ENCODE data around the gene VTI1A. TPM values are rescaled to one million over a fixed set of nuclear protein-coding genes. Genes with fewer than 3 reads are reported as not detected.

VTI1A gene
- total and polyA plus RNA-seq, 2 of the 13 experiments (the other 11 are each of a cell fraction or from before 2014, with no cell fraction given) = 11.7 to 32.7 TPM

- peaks cover 4% of the 10 kb centered on the region for H3K4me1 ChIP-seq (ENCODE audit: insufficient read depth, low read length)
- 97% methylated on average over 14 of the region's 14 CpGs for WGBS (ENCODE audit: low lambda C conversion rate)
- H2AFZ ChIP-seq (ENCODE audit: low read length) = no peak overlapping the region
- FAIRE-seq = no peak
- intact Hi-C loops (cut with micrococcal nuclease; ENCODE audit: unreplicated experiment) = no loop called here
- H4K20me1 ChIP-seq (ENCODE audit: insufficient read depth, low read length) = no peaks in the 10 kb centered on the region
- no peak overlapping the region for H3K4me2 ChIP-seq (ENCODE audit: low read depth, low read length)
- H3K79me2 ChIP-seq (ENCODE audit: insufficient read depth, low read length) = no peaks in the 10 kb centered on the region
- H3K27me3 ChIP-seq (ENCODE audit: control insufficient read depth in 1 of 2, insufficient read depth in 2 of 2, low read length in 2 of 2) = no peaks in the 10 kb centered on the region
- no peaks in the 10 kb centered on the region for H3K36me3 ChIP-seq (replicated peaks in 1 of 2; ENCODE audit: control insufficient read depth in 1 of 2, insufficient read depth in 2 of 2, low read length in 2 of 2)
- ATAC-seq = no peak
- CTCF ChIA-PET (ENCODE audit: low intra/inter-chr PET ratio, low total read pairs) = no interaction called here
- no peak overlapping the region for H3K9ac ChIP-seq (ENCODE audit: insufficient read depth, low read depth, low read length)
- in situ Hi-C loops (cut with HindIII; ENCODE audit: extremely low pct_ligation_motif_present, low pct_unique_long_range_greater_than_20kb) = no loop called here
- no peaks in the 10 kb centered on the region for H3K9me3 ChIP-seq (ENCODE audit: low read length)
- H3K4me3 ChIP-seq (replicated peaks in 1 of 3; ENCODE audit: insufficient read depth in 1 of 3, low read depth in 2 of 3, low read length in 3 of 3) = no peak overlapping the region
- TF ChIP-seq EP300 (IDR thresholded peaks at IDR 0.05; ENCODE audit: low read depth in 2 of 2, low read length in 2 of 2) (no peak), EP300 (CRISPR knock-in tag; IDR thresholded peaks at IDR 0.05; ENCODE audit: borderline replicate concordance) (no peak), JDP2 (CRISPR knock-in tag; IDR thresholded peaks at IDR 0.05; ENCODE audit: borderline replicate concordance) (no peak), NR2F1 (CRISPR knock-in tag; IDR thresholded peaks at IDR 0.05) (no peak), NFRKB (IDR thresholded peaks at IDR 0.05) (no peak), GATAD1 (CRISPR knock-in tag; IDR thresholded peaks at IDR 0.05) (no peak), ZNF766 (CRISPR knock-in tag; IDR thresholded peaks at IDR 0.05; ENCODE audit: borderline replicate concordance) (no peak), PBX3 (CRISPR knock-in tag; IDR thresholded peaks at IDR 0.05; ENCODE audit: borderline replicate concordance) (no peak), KLF6 (CRISPR knock-in tag; IDR thresholded peaks at IDR 0.05) (no peak), ZNF367 (CRISPR knock-in tag; IDR thresholded peaks at IDR 0.05; ENCODE audit: borderline replicate concordance) (no peak), ZFAT (CRISPR knock-in tag; conservative IDR thresholded peaks at IDR 0.05) (no peak), SNAPC4 (CRISPR knock-in tag; IDR thresholded peaks at IDR 0.05) (no peak)
- no peak for DNase-seq (ENCODE audit: low spot score)
- H3K27ac ChIP-seq (ENCODE audit: extremely low read length, insufficient read depth, low read length) = no peak overlapping the region
- POLR2A ChIA-PET = interaction anchor here (1.2 kb wide), 1 partner anchor 72 kb away, joined by 3 read pairs; no protein-coding TSS in a partner anchor
- no TSS peak for BruUV-seq (replicated peaks)
Observed at GRCh38 chr10:112827086-112827485, 380.1 kb downstream of the VTI1A start.

All from HepG2 (cell line).